ENCODE results near the gene ZMYM3. TPM values are rescaled to one million over a fixed set of nuclear protein-coding genes. Genes with fewer than 3 reads are reported as not detected.

Gene ZMYM3
- total RNA-seq, 4 donors from 2014 or later = 13.2 to 21.0 (median 17.4) TPM

- H3K36me3 ChIP-seq = peaks cover 0 to 21% (median 0%) of the 10 kb centered on the region in 3 donors
- H3K27ac ChIP-seq = no peak overlapping the region
- WGBS, 2 donors = 77 to 83% methylated on average over 1 of the region's 1 CpG
- no peak for DNase-seq (ENCODE audit: low spot score in 2 of 2)
- no peaks in the 10 kb centered on the region for H3K27me3 ChIP-seq
- no peak overlapping the region for H3K4me3 ChIP-seq
- H3K9me3 ChIP-seq = no peaks in the 10 kb centered on the region
- TF ChIP-seq, protein P1, sequence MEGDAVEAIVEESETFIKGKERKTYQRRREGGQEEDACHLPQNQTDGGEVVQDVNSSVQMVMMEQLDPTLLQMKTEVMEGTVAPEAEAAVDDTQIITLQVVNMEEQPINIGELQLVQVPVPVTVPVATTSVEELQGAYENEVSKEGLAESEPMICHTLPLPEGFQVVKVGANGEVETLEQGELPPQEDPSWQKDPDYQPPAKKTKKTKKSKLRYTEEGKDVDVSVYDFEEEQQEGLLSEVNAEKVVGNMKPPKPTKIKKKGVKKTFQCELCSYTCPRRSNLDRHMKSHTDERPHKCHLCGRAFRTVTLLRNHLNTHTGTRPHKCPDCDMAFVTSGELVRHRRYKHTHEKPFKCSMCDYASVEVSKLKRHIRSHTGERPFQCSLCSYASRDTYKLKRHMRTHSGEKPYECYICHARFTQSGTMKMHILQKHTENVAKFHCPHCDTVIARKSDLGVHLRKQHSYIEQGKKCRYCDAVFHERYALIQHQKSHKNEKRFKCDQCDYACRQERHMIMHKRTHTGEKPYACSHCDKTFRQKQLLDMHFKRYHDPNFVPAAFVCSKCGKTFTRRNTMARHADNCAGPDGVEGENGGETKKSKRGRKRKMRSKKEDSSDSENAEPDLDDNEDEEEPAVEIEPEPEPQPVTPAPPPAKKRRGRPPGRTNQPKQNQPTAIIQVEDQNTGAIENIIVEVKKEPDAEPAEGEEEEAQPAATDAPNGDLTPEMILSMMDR (IDR thresholded peaks at IDR 0.05) = no peak
- TF ChIP-seq POLR2A (IDR thresholded peaks at IDR 0.05) (no peak), EP300 (IDR thresholded peaks at IDR 0.05) (no peak)
- no peaks in the 10 kb centered on the region for H3K4me1 ChIP-seq
These were observed 17.1 kb downstream of the ZMYM3 start for GRCh38 chrX:71236836-71237235.

DNA sequence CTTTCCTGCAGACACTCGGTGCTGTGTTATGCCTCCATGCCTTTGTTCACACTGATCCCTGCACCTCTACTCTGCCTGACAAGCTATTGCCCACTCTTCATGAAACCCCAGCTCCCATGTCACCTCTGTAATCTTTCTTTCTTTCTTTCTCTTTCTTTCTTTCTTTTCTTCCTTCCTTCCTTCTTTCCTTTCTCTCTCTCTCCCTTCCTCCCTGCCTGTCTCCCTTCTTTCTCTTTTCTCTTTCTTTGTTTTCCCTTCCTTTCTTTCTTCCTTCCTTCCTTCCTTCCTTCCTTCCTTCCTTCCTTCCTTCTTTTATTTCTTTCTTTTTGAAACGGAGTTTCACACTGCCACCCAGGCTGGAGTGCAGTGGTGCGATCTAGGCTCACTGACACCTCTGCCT, 18.5 kb downstream of the ZMYM3 start:
- Histone ChIP-seq H3K9me3 (no peaks in the 10 kb centered on the region), H3K4me1 (no peaks in the 10 kb centered on the region), H3K27ac (no peak overlapping the region), H3K4me3 (no peak overlapping the region), H3K27me3 (no peaks in the 10 kb centered on the region), H3K36me3 (peaks cover 0 to 8% (median 0%) of the 10 kb centered on the region in 3 donors)
- TF ChIP-seq, protein P1 (IDR thresholded peaks at IDR 0.05) = no peak
- TF ChIP-seq EP300 (IDR thresholded peaks at IDR 0.05) (no peak), POLR2A (IDR thresholded peaks at IDR 0.05) (no peak)
- 72 to 79% methylated on average over 3 of the region's 3 CpGs for WGBS, 2 donors
- no peak for DNase-seq (ENCODE audit: low spot score in 2 of 2)

DNA sequence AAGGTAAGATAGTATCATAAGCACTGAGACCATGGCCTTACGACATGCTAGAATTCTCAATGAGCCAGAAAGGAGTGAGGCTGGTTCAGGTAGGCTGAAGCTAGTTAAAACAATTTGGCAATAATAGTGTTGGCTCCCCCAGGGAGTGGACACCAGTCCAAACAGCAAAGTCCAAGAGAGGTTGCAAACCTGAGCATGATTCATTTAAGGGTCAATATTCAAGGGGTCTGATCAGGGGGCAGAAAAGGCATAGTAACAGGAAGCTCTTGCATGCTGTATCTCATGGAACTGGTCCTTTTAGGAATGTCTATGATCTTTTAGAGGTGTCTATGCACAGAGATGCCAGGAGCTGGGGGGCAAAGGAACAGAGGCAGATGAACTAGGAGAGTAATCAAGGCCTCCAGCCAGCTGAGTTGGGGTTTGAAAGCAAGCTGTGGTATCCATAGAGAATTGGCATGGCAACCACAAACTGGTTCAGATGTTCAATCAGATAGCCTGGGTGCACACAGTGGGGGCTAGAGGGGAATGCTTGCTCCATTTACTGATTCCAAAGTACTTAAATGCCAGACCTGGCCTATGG, 25.8 kb downstream of the ZMYM3 start:
- no peaks in the 10 kb centered on the region for H3K9me3 ChIP-seq
- H3K4me1 ChIP-seq = no peaks in the 10 kb centered on the region
- TF ChIP-seq POLR2A (IDR thresholded peaks at IDR 0.05) = no peak
- H3K36me3 ChIP-seq = no peaks in the 10 kb centered on the region
- WGBS, 2 donors = 80 to 93% methylated on average over 1 of the region's 1 CpG
- no peak overlapping the region for H3K27ac ChIP-seq
- peaks cover 0 to 3% of the 10 kb centered on the region in 2 donors for H3K27me3 ChIP-seq
- no peak overlapping the region for H3K4me3 ChIP-seq
- no peak for DNase-seq (ENCODE audit: low spot score in 2 of 2)

DNA sequence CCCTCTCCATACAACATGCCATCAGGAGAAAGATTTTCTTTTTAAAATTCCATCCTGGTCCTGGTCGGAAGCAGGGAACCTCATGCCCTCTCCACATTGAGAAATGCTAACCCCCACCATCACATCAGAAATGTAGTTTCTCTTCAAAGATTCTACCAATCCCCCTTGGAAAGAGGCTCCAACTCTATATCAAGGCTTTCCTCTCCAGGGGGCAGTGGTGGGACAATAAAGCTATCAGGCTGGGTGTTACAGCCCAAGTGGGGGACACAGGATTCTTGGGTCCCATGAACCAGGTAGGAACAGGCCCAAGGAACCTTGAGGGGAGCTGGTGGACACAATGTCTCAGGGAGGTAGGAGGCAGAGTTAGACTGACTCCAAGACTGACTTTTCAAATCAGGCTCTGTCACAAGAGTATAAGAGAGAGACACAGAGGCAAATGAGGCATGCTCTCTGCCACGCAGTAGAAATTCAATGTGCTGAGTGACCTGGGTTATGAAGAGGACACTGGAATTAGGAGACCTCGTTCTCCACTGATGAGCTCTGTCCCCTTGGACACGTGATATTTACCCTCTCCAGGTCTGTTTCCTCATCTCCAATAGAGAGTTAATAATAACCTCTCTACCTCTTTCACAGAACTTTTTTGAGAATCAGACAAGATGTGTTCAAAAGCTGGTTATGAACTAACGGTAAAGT, 26.4 kb downstream of the ZMYM3 start:
- H3K27me3 ChIP-seq = peaks cover 0 to 9% of the 10 kb centered on the region in 2 donors
- H3K9me3 ChIP-seq = no peaks in the 10 kb centered on the region
- TF ChIP-seq, protein P1 (IDR thresholded peaks at IDR 0.05) = no peak
- TF ChIP-seq POLR2A (IDR thresholded peaks at IDR 0.05) = no peak
- no peak for TF ChIP-seq EP300 (IDR thresholded peaks at IDR 0.05)
- 77 to 82% methylated on average over 5 of the region's 5 CpGs for WGBS, 2 donors
- DNase-seq (ENCODE audit: low spot score in 2 of 2) = no peak
- no peak overlapping the region for H3K4me3 ChIP-seq
- no peaks in the 10 kb centered on the region for H3K4me1 ChIP-seq
- H3K27ac ChIP-seq = no peak overlapping the region
- H3K36me3 ChIP-seq = no peaks in the 10 kb centered on the region

DNA sequence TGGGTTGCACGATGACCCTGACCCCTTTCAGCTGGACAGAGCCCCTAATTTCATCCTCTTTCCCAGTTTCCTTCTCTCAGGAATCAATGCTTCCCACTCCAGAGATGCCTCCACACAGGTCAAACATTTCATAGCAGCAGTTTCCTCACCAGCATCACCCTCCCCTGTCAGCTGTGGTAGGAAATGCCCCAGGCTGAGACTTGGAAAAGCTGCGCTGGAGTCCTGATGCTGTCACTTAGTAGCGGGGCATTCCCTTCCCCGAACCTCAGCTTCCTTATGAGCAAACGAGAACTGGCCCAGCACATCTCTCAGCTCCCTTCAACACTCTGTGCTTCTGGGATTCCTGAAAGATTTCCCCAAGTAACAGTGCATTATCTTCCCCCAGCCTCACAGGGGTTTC, 28.3 kb downstream of the ZMYM3 start:
- TF ChIP-seq, protein P1 (IDR thresholded peaks at IDR 0.05) = no peak
- TF ChIP-seq EP300 (IDR thresholded peaks at IDR 0.05) = no peak
- TF ChIP-seq POLR2A (IDR thresholded peaks at IDR 0.05) = no peak
- 58 to 68% methylated on average over 5 of the region's 5 CpGs for WGBS, 2 donors
- DNase-seq (ENCODE audit: low spot score in 2 of 2) = no peak
- Histone ChIP-seq H3K4me1 (no peaks in the 10 kb centered on the region), H3K27ac (no peak overlapping the region), H3K27me3 (peaks cover 0 to 9% of the 10 kb centered on the region in 2 donors), H3K4me3 (no peak overlapping the region), H3K36me3 (no peaks in the 10 kb centered on the region), H3K9me3 (no peaks in the 10 kb centered on the region)
